K562 (cell line): Measurements from ENCODE around the gene ATP5F1A. TPM values are rescaled to one million over a fixed set of nuclear protein-coding genes. Genes with fewer than 3 reads are reported as not detected.

Experiments used
- ARID2 ChIP-seq: fragments of 450-650 bp; IDR thresholded peaks from 2 replicates; pipeline ENCODE4 v1.6.1; 2017; ENCODE audit warnings: antibody characterized with exemption, mild to moderate bottlenecking
- BRD4 ChIP-seq: fragments of 200-600 bp; sonication (generic); IDR thresholded peaks from 2 replicates; pipeline ENCODE4 v1.6.1; 2017; ENCODE audit warnings: inconsistent platforms
- C11orf30 ChIP-seq: fragments of 450-650 bp; IDR thresholded peaks from 2 replicates; pipeline ENCODE4 v1.6.1; 2016; ENCODE audit warnings: low read depth, mild to moderate bottlenecking
- ETS1 ChIP-seq: conservative IDR thresholded peaks from 2 replicates; pipeline ENCODE4 v1.6.1; 2011; ENCODE audit warnings: low read depth, mild to moderate bottlenecking, low read length; ENCODE audit not compliant: control insufficient read depth
- HEY1 ChIP-seq: fragments of 250-450 bp; sonication (Bioruptor Pico); IDR thresholded peaks from 2 replicates; pipeline ENCODE4 v1.5.0; 2020; ENCODE audit warnings: mild to moderate bottlenecking, moderate library complexity, borderline replicate concordance
- KDM2B ChIP-seq: fragments of 250-450 bp; sonication (Bioruptor Pico); IDR thresholded peaks from 2 replicates; pipeline ENCODE4 v1.8.0; 2021; ENCODE audit warnings: mild to moderate bottlenecking, moderate library complexity
- KDM4B ChIP-seq, 2 experiments: fragments of 450-650 bp in 1 of 2; sonication (generic) in 1 of 2; IDR thresholded peaks; 2 replicates each; pipeline ENCODE4 v1.6.1; 2016 to 2017; ENCODE audit warnings: borderline replicate concordance in 2 of 2, antibody characterized with exemption in 1 of 2, low read depth in 1 of 2, mild to moderate bottlenecking in 1 of 2
- KDM5B ChIP-seq: fragments of 200-600 bp; sonication (generic); IDR thresholded peaks from 2 replicates; pipeline ENCODE4 v1.6.1; 2012; ENCODE audit warnings: low read depth, mild to moderate bottlenecking, moderate library complexity, low read length, control low read depth, inconsistent platforms; ENCODE audit not compliant: insufficient replicate concordance
- KLF16 ChIP-seq: IDR thresholded peaks from 2 replicates; pipeline ENCODE4 v1.6.1; 2016; ENCODE audit warnings: antibody characterized with exemption
- MBD1 ChIP-seq: fragments of 250-450 bp; sonication (Bioruptor Pico); IDR thresholded peaks from 2 replicates; pipeline ENCODE4 v1.8.0; 2022; ENCODE audit warnings: inconsistent platforms
- NFIC ChIP-seq: fragments of 450-650 bp; IDR thresholded peaks from 2 replicates; pipeline ENCODE4 v1.6.1; 2017; ENCODE audit warnings: mild to moderate bottlenecking, inconsistent platforms
- RNF2 ChIP-seq: sonication (generic); IDR thresholded peaks from 2 replicates; pipeline ENCODE4 v1.6.1; 2016
- TCF3 ChIP-seq: sonication (generic); formaldehyde crosslinking; IDR thresholded peaks from 2 replicates; pipeline ENCODE4 v1.4.0; 2020; ENCODE audit warnings: mild to moderate bottlenecking, missing genetic modification reagents
- ZNF347 ChIP-seq: fragments of 450-650 bp; formaldehyde crosslinking; IDR thresholded peaks from 2 replicates; pipeline ENCODE4 v1.4.0; 2020; ENCODE audit warnings: low read depth, mild to moderate bottlenecking, moderate library complexity
- ZNF518B ChIP-seq: fragments of 250-450 bp; sonication (Bioruptor Pico); IDR thresholded peaks from 2 replicates; pipeline ENCODE4 v1.5.0; 2021; ENCODE audit warnings: mild to moderate bottlenecking, moderate library complexity
- polyA plus RNA-seq, 8 experiments: library from polyadenylated mRNA; depleted of rRNA in 4 of 8; stranded (reverse) in 5 of 8; unstranded in 3 of 8; fragments of >200 nt; fragmentation: Nextera tagmentation in 2 of 8; fragmentation: Illumina TruSeq in 1 of 8; extraction: Ambion mirVana in 2 of 8; extraction: Trizol in 1 of 8; gene quantifications; 2 replicates each; pipeline versions ENCODE4 v1.2.1 to v1.2.3, GENCODE V29; 2011 to 2014; ENCODE audit warnings: inconsistent platforms in 1 of 8, missing spikeins in 1 of 8
- total RNA-seq, 7 experiments: library from RNA; depleted of rRNA in 6 of 7; stranded (reverse); fragments of >200 nt in 6 of 7; fragmentation: Illumina TruSeq in 2 of 7; extraction: Trizol in 2 of 7; gene quantifications; 2 replicates each; pipeline versions ENCODE4 v1.2.1 to v1.2.3, GENCODE V29; 2011 to 2021; ENCODE audit warnings: low replicate concordance in 1 of 7
- TF ChIP-seq, protein P1 (sequence below), 2 experiments: fragments of 450-650 bp; IDR thresholded peaks; 2 replicates each; pipeline ENCODE4 v1.6.1; 2016
- TF ChIP-seq, protein P2 (sequence below), 3 experiments: fragments of 200-800 bp in 1 of 3; sonication (Bioruptor generic) in 1 of 3; sonication (generic) in 1 of 3; formaldehyde crosslinking in 1 of 3; IDR thresholded peaks; 2 replicates each; pipeline versions ENCODE4 v1.6.1 to v1.8.0; 2016 to 2022; ENCODE audit warnings: mild to moderate bottlenecking in 2 of 3, missing compliant biosample characterization in 2 of 3, missing genetic modification characterization in 2 of 3, missing genetic modification reagents in 1 of 3

Gene ATP5F1A
- total and polyA plus RNA-seq, 9 of the 15 experiments (the other 6 are each of a cell fraction or from before 2014, with no cell fraction given): 377 to 762 (median 490) TPM

DNA sequence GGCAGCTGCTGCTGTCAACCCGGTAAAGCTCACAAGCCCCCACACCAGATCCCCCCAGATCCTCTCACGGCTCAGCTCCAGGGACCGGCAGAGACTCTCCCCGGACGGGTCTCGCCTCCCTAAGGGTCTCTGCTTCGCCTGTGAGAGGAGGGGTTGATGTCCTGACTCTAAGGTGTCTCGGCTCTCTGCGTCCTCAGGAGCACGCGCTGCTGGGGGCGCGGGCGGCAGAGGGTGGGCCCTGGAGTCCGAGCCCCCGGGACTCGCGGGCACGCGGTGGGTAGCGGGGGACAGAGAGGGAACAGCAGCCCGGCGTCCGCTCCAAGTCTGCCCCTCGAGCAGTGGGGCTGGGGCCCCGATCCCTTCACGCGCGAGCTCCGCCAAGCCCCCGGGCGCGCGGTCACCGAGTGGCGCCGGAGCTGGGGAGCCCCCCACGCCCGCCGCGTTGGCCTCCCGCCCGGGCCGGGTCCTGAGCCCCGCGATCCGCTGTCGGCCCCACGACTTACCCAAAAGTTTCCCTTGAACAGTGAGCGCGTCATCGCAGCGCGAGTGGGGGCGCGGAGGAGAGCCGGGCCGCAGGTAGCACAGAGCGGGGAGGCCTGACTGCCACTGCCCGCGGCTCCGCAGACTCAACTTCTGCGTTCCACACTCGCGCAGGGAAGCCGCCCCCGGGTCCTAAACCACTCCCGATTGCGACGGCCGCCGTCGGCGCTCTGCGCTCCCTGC lies 26.3 kb downstream of the ATP5F1A start, which contains the start of gene PSTPIP2 (continued):
- TF ChIP-seq MBD1 (no peak), C11orf30 (no peak), RNF2 (0 out of 2 replicates have a peak, but pooled peaks have one; percentile 25), KDM2B (peak; percentile 72; the same call in 1 of the 2 replicates), KDM4B (IDR thresholded peaks at IDR 0.05; ENCODE audit: borderline replicate concordance in 2 of 2, low read depth in 1 of 2) (no peak), ZNF347 (no peak), HEY1 (CRISPR knock-in tag) (no peak), TCF3 (no peak), ZNF518B (no peak), ARID2 (no peak), BRD4 (no peak), KLF16 (no peak), ETS1 (0 out of 2 replicates have a peak, but pooled peaks have one; percentile 17), NFIC (peak; percentile 43; the same call in 1 of the 2 replicates), KDM5B (peak; percentile 52)
- TF ChIP-seq, protein P1, sequence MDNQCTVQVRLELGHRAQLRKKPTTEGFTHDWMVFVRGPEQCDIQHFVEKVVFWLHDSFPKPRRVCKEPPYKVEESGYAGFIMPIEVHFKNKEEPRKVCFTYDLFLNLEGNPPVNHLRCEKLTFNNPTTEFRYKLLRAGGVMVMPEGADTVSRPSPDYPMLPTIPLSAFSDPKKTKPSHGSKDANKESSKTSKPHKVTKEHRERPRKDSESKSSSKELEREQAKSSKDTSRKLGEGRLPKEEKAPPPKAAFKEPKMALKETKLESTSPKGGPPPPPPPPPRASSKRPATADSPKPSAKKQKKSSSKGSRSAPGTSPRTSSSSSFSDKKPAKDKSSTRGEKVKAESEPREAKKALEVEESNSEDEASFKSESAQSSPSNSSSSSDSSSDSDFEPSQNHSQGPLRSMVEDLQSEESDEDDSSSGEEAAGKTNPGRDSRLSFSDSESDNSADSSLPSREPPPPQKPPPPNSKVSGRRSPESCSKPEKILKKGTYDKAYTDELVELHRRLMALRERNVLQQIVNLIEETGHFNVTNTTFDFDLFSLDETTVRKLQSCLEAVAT (IDR thresholded peaks at IDR 0.05): peak in 1 of 2 experiments; percentile 44; a peak in 1 of 4 replicates
- TF ChIP-seq, protein P2, sequence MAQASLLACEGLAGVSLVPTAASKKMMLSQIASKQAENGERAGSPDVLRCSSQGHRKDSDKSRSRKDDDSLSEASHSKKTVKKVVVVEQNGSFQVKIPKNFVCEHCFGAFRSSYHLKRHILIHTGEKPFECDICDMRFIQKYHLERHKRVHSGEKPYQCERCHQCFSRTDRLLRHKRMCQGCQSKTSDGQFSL (CRISPR knock-in tag; IDR thresholded peaks at IDR 0.05): peak; percentile 52; the same call in 1 of the 2 replicates
- TF ChIP-seq, protein P2 (tag; IDR thresholded peaks at IDR 0.05): no peak
